Stimulated activated CD4-positive, alpha-beta T cell treated with anti-CD3 and anti-CD28 coated beads, Interleukin-15, amount 100 ng/mL, for 1 hour (primary cell): ENCODE measurements around the gene DNAH9.
"Not testable (repeated sequence)": the region's sequence is repeated elsewhere in the genome, so short reads cannot be mapped to it uniquely, and the experiment has no call there.

Experiments
- DNase-seq, 2 donors: peaks; one replicate each; pipeline ENCODE4 v3.0.0-alpha.2; 2020; ENCODE audit warnings: low read depth in 1 of 2, low spot score in 1 of 2

DNAH9 gene

DNA sequence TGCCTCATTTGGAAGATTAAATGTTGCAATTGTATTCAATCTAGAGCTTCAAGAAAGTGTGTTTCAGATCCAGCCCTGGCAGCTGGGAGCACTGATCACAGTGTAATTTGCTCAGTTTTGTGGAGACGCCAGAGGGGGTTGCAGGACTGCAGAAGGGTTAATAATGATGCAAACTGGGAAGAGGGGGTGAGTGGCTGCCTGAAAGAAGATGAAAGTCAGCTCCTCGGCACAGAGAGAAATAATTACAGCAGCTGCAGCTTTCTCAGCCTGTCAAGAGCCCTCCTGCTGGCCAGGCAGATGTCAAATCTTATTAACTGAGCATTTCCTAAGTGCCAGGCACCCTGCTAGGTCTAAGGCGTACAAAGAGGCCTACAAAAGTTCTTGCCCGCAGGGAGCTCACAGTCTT, 301.3 kb downstream of the DNAH9 start:
- no peak for DNase-seq

DNA sequence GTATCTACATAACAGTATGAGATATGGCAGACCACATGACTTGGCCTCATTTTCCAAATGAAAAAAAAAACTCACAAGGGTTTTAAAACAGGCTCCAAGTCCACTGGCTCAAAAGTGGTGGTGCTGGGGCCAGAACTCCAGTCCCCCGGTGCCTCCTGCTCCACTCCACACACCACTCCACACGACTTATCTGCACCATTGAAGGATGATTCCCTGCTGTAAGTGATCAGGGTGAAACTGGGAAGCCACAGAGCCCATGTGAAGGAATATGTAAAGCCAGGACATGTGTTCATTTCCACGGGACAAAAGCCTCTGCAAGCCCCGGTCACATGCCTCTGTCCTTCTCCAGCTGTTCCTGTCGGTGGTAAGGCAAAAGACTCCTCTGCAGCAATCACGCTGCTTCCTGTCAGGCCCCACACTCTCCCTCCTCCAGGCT, 301.8 kb downstream of the DNAH9 start:
- no peak for DNase-seq

DNA sequence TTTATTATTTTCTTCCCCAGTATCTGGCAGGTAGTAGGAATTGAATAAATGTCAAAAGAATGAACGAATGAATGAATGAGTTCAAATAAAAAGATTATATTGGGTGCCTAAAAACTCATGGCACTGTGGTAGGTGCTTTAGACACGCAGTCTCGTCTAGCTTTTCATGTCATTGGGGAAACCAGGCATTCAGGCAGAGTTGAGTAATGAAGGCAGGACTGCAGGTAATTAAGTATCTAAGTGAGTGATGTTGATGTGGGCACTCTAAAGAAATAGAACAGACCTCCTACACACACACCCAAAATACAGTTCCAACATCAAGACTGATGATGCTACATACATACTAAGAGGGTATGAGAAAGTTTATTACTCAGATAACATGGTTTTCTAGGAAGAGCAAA, 302.4 kb downstream of the DNAH9 start:
- no peak for DNase-seq

DNA sequence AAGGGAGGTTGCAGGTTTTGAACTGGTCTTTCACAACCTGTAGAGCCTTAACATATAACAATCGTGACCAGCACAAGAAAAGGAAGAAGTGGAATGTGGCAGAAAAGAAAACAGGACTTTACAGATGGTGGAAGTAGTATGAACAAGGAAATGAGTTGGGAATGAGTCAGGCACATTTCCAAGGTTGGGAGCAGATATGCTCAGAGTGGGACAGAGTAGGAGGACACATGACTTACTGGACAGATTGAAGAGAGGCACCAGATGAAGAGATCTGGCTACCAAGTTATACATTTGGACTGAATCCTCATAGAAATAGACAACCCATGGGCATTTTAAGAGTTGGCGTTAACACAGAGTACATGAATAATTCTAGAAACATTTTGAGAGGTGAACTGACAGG, 303.7 kb downstream of the DNAH9 start:
- no peak for DNase-seq

DNA sequence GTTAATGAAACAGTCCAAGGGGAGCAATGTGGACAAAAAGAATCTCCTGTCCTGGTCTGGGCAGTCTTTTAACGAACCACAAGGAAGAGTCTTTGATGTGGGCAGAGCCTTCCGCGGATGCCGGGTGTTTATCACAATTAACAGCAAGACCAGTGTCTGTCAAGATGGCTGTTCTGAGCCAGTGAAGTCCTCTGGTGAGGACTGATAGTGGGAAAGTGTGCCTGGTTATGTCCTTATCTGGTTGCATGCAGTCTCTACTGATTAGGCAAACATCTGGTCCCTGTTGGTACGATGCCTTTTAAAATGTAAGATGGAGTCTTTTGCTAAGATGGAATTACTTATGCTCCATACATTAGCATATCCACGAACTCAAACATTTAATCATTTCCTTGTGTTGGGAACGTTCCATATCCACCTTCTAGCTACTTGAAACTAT, 310.5 kb downstream of the DNAH9 start:
- no peak for DNase-seq

DNA sequence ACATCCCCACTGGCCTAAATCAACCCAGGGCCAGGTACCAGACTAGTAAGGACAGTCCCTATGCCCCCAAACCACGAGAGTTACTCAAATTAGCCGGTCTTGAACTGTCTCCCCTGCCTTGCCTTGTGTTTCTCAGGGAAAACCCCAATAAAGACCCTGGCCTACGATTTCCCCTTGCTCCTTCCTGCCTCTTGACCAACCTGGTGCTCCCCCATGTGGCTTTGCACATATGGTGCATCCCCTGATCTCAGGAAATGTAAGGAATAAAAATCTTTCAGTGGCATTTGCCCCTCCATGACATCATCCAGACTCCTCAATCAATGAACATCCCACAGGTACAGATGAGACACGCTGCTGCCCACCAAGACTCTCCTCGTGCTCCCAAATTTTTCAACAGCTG, 311.1 kb downstream of the DNAH9 start:
- DNase-seq, result no peak

DNA sequence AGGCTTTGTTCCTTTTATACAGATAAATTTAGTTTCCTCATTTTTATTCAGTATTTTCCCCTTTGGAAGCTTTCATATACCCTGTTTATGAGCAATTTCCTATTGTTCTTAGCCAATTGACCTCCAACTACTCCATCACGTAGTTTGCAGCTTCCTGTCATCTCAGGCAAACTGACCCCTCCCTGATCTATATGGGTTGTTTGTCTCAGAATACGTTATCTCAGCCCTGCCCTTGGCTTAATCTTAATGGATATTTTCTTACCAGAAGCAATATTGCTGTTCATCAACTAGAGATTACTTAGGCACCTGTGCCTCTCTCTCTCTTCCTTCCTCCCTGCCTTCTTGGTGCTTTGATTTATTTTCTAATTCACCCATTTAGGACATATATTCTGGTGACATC, 317.8 kb downstream of the DNAH9 start:
- no peak for DNase-seq

DNA sequence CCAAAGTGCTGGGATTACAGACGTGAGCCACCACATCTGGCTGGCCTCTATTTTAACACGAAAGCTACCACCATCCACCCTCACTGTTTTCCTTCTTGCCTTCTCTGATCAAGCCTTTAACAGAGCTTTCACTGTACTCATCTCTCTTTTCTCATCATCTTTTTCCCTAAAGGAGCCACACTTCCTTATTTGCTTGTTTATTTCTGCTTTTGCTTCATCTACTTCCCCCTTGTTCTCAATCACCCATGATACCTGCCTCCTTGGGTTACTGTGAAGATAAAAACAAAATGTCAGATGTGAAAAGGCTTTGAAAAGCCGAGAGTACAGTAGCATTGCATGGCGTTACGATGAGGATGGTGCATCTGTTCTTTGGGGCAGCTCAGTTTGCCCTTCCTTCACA, 319.1 kb downstream of the DNAH9 start:
- DNase-seq, result no peak

DNA sequence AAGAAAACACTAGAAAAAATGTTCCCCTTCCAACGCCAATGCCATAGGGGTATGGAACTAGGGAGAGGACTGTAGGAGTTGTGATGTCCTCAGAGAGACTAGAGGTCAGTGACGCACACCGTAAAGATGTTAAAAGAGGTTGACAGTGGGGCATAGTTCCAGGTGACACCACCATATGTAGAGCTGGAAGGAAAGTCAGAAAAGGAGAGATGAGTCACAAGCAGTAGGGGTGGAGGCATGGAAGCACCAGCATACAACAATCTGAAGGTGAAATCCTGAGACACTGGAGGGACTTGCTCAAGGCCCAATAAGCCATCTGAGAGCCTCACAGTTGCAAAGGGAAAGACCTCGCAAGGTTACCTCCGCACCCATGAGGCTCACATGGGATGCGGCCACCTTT, 323.0 kb downstream of the DNAH9 start:
- no peak for DNase-seq

DNA sequence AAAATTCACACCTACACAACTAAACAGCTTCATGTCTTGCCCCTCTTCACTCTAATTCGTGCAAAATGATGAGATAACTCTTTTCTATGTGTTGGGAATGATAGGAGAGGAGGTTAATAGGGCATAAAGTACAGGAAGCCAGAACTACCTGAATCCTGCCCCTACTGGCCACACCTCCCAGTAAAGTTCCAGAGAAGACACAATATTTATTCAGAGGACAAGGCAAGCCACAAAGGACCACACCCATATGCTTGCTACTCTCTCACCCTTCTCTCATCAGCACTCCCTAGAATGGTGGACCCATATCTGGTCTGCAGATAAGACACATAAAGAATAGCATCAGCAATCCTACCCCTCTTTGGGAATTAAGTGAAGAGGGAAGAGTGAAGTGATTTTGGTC, 324.4 kb downstream of the DNAH9 start:
- DNase-seq, result no peak

DNA sequence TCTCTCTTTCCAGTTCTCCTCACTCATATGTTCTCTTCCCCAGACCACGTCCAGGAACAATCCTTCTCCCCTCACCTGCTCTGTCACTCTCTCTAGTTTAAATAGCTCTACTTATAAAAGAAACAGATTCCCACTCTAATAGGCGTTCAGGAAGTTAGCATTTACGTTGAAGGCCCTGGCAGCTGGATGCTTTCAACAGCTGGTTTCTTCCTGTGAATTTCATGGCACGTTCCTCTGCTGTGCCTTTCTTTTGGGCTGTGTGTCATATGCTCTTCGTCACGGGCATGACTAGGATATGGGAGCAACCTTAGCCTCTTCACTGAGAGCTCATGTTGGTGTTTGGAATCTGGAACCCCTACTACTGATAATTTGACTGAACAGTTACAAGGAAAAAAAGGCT, 325.8 kb downstream of the DNAH9 start:
- DNase-seq, result no peak

DNA sequence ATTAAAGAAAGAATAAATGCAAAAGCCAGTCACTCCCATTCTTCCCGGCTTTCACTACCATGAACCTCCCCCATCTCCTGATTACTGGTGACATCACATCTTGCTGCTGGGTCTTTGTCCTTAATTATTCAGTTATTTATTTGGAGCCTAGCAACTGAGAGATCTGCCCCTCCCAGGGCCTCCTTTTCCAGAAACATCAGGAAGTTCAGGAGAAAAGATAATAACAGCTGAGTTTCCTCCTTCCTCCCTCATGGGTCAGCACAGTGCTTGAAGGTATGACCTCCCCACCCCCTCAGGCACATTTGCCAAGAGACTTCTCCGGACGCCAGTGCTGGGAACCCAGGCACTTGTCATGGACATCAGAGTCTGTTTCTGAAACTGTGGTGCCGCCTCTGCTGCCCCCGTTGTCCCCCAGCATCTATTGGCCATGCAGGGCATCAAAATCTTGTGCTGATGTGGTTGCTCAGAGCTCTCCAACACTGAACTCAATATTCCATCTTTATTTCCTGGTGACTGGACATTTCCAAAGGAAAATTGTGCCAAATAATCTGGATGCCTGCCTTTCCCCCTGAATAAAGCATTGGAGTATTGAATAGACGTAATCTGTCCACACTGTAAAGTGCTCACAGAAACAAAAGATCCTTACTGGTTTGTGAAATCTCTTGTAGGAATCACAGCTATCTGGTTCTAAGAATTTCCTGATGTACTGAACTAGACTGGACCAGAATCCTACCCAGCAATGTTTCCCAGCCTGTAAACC, 327.2 kb downstream of the DNAH9 start:
- DNase-seq, result no peak

DNA sequence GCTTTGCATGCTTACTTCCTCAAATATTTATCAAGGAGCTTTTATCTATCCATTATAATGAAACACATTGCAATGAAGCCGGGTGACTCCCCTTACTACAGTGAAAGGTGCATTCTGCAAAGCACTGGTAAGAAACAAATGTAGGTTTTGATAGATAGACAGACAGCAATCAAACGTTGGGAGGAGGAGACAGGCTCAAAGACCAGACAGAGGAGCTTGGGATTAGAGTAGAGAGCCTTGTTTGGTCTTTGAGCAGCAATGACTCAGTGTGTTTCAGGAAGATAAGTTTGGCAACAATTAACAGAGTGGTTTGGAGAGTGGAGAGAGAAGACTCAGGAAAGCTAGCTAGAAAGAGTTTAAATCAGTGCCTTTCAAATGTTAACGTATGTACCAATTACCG, 330.2 kb downstream of the DNAH9 start:
- no peak for DNase-seq

DNA sequence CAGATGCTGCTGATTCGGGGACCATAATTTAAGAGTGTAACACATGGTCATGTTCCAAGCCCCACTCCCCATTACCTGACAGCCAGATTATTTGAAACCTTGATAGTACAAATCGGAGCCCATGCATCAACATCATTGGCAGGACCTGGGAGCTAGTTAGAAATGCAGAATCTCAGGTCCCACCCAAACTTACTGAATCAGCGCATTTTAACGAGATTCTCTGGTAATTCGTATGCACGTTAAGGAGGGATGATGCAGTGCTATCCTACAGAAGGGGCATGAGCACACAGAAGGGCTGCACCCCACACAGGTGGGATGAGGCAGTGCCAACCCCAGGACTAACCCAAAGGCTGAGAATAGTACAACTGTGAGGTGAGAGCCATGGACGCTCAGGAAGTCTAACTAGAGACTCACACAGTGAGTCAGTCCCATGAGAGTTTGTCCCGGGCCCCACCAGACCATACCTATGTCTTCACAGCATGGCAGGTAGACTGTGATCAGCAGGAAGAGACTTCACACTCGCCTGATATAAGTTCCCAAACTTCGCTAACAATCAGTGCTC, 334.1 kb downstream of the DNAH9 start:
- DNase-seq, result no peak

DNA sequence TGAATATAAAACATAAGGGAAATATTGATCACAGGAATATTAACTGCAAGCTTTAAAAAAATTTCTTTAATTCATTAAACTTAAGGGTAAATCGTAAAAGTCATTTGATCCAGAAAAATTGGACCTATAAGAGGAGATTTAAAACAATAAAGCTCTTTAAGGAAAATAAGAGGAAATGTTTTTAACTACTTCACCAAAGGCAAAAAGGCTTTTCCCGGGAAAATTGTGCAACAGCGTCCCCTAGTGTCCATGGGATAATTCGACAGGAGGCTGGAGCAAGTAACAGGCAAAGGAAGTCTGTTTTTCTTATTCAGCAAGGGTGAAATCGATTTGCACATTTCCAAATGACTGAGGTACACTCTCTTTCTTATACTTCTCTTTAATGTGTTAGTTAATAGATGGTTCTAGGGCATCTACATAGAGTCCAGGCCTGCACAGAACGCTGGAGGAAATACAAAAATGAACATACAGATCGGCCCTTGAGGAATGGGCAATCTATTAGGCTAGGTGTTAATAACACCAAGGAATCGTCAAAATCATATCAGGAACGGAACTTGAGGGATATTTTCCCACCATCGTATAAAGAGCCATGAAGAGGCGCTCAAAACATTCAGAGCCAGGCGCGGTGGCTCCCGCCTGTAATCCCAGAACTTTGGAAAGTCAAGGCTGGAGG, 337.6 kb downstream of the DNAH9 start:
- DNase-seq, result no peak

DNA sequence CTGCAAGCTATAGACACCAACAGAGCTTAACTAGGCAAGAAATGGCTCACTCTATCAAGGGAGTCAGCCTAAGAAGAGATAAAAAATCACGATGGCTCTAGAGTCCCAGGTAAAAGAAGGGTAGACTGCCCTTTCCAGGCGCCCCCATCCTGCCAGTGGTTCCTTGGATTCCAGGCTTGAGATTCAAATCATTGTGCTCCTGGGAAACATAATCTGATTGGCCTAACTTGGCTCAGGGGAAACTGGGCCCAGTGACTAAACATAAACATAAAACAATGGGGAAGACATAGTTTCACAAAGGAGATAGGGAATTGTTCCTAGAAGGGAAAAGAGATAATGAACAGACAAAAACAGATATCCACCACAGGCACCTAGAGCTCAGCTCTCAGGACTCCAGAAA, 342.6 kb downstream of the DNAH9 start:
- no peak for DNase-seq

DNA sequence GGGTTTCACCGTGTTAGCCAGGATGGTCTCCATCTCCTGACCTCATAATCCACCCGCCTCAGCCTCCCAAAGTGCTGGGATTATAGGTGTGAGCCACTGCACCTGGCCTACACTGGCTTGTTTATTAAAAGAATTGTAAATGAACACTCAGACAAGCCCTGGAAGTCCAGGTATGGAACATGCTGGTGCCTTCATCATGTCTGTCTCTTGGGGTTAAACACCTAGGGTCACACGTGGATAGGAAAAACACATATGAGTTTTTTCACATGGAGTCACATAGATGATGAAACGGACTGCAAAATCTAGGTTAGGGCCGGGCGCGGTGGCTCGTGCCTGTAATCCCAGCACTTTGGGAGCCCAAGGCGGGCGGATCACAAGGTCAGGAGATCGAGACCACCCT, 344.8 kb downstream of the DNAH9 start:
- not testable (repeated sequence) for DNase-seq

DNA sequence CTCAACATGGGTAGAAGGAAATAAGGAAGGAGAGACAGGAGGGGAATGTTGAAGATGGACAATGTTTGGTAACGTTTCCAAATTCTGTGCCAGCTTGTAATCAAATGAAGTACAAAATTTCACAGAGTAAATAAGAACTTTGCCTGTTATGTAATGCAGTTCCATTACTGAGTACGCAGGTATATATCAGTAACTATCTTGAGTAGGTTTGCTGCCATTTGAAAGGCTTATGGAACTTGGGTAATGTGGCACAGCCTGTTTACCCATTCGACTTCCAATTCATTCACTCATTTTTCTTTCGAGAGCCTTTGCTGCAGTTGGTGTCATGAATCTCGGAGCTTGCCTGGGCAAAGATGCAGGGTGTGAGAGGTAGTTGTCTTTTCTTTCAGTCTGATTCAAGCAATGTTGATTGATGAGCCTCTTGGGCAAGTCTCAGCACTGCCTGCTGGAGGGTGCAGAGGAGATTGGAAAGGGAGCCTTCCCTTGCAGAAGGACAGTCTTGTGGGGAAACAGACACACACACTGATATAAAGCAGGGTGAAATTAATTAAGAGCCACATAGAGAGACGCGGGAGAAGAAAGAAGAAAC, 345.6 kb downstream of the DNAH9 start:
- no peak for DNase-seq

DNA sequence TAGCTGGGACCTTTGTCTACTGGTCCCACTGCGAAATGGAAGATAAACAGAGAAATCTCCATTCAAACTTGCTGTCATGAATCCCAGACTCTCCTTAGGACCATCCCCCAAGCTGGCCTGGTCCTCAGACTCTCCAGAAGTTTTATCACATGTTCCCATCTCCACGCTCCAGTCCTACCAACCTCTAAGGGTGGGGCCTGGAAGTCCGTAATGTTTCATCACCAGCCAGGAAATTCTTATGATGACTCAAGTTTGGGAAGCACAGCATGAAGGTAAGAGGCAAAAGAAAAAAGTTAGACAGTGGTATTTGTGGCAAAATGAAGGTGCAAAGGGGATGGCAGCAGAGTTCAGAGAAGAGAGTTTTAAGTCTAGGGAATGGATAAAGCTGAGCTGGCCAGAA, 346.3 kb downstream of the DNAH9 start:
- no peak for DNase-seq

DNA sequence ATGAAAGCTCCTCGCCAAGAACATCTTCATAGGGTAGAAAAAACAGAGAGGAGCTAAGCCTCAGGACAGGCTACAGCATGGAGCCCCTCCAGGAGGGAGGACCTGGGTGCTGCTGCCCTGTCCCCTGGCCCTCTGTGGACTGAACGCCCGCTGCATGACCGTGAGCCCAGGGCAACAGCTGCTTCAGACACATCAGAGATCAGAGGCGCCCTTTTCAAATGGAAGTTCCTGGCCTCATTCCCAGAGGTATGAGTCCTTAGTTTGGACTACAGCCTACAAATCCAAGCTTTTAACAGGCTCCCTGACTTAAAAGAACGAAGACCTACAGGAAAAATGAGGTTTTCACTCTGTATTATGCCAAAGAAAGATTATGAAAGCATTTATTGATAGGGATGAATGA, 350.5 kb downstream of the DNAH9 start:
- DNase-seq, result no peak

DNA sequence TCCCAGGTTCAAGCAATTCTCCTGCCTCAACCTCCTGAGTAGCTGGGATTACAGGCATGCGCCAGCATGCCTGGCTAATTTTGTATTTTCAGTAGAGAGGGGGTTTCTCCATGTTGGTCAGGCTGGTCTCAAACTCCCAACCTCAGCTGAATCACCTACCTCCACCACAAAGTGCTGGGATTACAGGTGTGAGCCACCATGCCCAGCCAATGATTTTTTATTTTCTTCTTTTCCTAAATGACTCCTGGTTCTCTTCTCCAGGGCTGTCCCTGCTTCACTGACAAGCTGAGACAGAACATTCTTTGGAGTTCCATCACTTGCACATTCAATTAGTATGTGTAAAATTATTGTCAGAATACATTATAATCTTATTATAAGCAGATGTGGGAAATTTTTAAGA, 351.3 kb downstream of the DNAH9 start:
- not testable (repeated sequence) for DNase-seq
